NCI-H187 (cell line): ENCODE data around the gene KLK12.

ENCODE experiments used
- DNase-seq, 2 experiments: peaks; one replicate each; lab custom pipeline; 2025; lab: John Stamatoyannopoulos, UW

Gene KLK12, protein sequence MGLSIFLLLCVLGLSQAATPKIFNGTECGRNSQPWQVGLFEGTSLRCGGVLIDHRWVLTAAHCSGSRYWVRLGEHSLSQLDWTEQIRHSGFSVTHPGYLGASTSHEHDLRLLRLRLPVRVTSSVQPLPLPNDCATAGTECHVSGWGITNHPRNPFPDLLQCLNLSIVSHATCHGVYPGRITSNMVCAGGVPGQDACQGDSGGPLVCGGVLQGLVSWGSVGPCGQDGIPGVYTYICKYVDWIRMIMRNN

DNA sequence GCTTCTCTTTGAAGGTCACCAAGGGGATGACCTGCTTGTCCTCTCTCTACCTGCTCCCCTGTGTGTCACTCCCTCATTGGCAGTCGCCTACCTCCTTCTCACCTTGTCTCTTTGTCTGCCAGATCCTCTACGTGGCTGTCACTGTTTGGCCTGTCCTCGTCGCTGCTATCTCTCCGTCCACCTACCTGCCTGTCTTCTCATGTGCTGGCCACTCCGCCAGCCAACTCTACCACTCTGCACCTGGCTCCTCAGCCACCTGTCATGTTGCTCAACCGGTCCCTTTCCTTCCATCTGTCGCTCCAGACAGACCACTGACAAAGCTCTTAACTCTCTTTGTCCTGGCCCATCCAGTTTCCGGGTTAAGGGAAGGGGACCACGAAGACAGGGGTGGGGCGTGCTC, at the start of gene KLK12:
Gene KLK12, minus strand, starts transcription at position 299 of the 400 bp plus-strand sequence. CDS start 381 bp downstream, outside the sequence.
- DNase-seq: no peak

DNA sequence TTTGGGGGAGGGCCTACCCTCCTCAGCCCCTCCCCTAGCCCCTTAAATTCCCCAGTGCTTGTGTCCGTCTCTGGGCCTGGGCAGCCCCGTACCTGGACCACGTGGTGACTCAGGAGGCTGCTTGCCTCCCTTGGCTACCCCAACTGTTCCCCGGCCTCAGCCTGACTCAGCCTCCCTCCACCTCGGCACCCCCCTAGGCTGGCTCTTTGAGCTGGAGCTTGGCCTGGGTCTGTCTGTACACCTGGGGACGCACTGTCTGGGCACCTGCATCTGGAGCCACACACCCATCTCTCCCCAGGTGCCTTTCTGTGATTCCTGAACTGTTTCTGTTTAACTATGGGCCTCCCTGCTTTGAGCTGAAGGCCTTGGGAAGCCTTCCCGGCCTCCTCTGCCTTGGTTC, 49.7 kb upstream of the KLK12 start:
- DNase-seq: no peak

DNA sequence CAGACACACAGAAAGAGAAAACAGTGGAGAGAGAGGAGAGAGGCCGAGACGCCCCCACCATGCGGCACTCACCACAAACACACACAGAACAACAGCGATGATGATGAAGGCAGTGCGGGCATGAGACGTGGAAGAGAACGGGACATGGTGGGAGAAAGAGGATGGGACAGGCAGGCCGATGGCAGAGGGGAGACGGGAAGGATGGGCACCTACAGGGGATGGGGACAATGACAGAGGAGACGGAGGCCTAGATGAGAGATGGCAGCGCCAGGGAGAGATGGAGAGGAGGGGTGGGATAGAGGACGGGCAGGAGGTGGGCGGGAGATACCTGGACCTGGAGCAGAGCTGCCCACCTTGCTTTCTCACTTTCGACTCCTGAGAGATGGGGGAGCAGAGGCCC, 49.0 kb upstream of the KLK12 start:
- no peak for DNase-seq

DNA sequence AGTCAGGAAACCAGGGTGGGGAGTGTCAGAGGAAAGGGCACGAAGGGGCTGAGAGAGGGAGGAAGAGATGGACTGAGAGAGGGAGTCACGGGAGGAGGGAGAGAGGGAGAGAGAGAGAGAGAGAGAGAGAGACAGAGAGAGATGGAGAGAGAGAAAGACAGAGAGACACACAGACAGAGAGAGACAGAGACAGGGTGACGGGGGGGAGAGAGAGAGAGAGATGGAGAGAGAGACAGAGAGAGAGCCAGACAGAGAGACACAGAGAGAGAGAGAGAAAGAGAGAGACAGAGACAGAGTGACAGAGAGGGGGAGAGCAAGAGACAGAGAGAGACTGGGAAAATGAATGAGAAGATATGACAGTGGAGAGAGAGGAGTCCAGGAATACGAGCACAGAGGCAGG, 48.4 kb upstream of the KLK12 start:
- no peak for DNase-seq

DNA sequence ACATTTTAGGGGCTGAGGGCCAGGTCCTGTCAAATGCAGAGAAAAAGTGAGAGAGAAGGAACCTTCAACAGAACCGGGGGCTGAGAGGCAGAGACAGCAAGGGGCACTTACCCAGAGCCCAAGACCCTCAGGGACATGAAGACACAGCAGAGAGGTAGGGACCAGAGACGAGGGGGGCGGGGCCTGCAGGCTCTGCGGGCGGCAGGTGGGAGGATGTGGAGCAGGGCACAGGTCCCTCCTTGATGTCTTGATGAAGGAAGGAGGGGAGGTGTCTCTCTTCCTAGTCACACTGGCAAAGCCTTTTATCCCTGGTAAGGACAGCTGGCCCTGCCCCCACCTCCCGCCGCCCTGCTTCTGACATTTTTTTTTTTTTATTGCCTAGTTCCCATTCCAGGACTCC, 47.8 kb upstream of the KLK12 start, which contains the start of gene KLK14:
Gene KLK14, minus strand, starts transcription at position 277 of the 400 bp plus-strand sequence. Its CDS starts 273 bp downstream, at position 4.
- DNase-seq: no peak

DNA sequence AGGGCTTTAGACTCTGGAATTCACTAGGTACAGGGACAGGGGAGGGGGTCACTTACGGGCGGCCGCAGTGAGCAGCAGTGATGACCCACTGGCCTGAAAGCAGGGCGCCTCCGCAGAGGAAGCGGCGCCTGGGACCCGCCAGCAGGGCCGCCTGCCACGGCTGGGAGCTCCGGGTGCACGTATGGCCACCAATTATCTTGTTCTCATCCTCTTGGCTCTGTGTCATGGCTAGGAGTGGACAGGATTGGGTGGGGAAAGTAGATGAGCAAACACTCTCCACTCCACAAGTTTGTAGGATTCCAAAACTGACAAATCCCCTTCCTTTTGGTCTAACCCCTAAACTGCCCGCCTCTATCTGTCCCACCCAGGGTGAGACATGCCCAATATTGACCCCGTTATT, 46.7 kb upstream of the KLK12 start:
- DNase-seq: no peak

DNA sequence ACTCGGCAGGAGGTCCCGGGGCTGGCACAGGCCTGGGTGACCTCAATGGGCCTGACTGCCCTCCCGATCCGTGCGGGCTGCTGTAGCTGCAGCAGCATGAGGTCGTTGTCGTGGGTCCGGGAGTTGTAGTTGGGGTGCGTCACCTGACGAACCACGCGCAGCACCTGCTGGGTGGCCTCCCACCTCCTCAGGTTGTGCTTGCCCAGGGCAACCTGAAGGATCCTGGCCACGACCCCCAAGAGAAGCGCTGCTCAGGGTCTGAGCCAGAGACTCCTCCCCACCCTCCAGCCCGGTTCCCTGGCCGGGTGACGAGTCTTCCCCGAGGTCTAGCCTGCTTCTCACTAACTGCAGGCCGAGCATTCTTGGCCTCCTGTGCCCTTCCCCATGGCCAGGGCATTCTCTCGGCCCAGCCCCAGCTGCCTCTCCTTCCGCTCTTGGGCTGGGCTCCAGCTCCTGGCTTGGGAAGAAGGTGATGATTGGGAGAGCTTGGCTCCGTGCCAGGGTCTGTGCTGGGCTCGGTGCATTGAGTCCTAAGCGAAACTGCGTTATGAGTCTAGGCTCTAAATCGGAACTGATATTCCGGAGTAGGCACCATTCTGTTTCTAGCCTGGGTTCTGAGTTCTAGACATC, 44.8 kb upstream of the KLK12 start:
- no peak for DNase-seq

DNA sequence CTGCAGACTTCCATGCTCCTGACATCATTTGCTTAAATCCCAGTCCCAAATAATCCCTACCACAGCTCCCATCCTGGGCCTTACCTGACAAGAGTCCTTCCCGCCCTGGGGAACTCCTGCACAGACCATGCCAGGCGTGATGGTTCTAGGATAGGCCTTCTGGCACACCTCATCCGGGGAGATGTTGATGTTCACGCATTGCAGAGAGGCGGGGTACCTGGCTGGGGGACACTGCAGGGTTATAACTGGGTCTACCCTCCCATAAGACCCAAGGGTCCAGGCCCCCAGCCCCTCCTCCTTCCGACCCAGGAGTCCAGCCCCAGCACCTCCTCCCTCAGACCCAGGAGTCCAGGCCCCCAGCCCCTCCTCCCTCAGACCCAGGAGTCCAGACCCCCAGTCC, 43.9 kb upstream of the KLK12 start:
- no peak for DNase-seq

DNA sequence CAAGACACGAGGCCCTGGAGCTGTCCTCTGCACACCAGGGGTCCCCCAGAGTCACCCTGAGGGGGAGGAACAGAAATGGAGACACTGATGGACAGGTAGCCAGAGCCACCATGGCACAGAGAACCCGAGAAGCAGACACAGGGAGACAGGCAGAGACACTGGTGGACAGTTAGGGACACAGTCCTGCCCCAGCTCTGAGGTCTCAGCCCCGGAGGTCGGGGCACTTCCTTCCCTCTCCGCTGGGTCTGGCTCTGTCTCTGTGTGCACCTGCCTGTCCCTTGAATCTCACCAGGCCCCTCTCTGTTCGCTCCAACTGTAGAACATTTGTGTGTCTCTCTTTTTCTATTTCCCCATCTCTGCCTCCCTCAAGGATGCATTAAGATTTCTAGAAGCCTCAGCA, 43.3 kb upstream of the KLK12 start:
- DNase-seq: no peak

DNA sequence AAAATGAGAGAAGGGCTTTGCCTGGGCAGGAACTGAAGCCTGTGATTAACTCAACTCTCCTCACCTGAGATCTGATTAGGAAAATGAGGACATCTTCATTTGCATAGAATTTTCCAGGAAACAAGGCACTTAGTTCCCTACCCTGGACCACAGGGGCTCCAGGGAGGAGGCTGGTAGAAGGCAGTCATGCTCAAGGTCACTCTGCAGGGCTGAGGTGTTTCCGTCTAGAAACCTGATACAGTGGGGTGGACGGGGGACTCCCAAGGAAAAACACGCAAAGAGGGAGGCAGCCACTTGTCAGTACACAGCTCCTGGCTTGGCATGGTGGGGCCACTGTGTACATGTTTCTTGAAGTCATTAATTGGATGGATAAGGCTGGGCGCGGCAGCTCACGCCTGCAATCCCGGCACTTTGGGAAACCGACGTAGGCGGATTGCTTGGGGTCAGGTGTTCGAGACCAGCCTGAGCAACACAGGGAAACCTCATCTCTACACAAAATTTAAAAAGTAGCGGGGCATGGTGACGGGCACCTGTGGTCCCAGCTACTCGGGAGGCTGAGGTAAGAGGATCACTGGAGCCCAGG, 41.9 kb upstream of the KLK12 start:
- DNase-seq: no peak

DNA sequence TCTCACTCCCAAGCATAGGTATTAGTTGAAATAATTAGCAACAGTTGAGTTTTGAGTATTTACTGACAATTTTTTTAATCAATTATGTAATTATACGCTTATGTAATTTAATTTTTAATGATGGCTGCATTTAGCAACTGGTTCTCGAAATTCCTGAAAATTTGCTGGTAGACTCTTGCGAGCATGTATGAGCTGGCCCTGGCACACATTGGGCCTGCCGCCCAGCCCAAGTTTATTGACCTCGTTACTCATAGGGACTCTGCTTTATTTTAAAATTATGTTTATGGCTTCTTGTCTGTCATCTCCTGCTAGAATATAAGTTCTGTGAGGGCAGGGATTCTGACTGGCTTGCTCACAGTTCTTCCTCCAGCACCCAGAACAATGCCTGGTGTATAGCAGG, 41.2 kb upstream of the KLK12 start:
- no peak for DNase-seq

DNA sequence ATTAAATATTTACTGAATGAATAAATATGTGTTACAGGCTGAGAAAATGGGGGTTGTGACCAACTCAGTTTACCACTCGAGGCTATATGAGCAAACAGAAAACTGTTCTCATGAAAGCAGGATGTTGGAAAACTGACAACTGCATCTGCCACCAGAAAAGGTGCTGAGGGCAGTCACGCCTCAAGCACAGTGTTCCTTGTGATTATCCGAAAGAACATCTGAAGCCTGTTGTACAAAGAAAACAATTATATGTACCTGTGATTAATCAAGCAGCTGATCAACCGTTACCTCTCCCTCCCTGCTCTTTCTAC, 36.2 kb upstream of the KLK12 start:
- no peak for DNase-seq

DNA sequence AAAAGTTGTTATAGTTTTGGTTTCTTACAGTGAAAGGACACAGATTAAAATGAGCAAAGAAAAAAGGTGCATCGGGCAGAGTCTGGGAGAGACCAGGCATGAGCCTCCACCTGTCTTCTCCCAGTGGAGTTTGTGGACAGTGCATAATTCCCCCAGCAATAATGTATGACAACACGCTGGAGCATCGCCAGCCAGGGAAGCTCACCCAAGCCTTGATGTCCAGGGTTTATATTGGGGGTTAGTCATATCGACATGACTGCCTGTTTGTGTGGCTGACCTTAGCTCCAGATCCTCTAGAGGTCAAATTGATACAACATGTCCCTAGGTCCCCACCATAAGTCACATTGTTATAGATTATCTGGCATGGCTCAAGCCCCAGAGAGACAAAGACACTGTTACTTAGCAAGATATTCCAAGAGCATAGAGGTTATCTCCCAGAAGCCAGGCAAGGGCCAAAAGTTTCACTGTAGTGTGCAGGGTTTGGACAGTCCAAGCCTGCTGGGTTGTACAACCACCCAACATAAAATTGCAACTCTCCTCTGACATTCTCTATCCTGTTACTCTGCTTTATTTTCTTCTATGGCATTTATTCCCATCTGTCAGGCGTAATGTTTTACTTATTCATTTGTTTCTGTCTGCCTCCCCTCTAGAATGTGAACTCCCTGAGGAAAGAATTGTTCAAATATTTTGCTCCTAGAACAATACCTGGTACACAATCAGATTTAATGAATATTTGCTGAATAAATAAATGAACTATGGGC, 35.7 kb upstream of the KLK12 start:
- no peak for DNase-seq

DNA sequence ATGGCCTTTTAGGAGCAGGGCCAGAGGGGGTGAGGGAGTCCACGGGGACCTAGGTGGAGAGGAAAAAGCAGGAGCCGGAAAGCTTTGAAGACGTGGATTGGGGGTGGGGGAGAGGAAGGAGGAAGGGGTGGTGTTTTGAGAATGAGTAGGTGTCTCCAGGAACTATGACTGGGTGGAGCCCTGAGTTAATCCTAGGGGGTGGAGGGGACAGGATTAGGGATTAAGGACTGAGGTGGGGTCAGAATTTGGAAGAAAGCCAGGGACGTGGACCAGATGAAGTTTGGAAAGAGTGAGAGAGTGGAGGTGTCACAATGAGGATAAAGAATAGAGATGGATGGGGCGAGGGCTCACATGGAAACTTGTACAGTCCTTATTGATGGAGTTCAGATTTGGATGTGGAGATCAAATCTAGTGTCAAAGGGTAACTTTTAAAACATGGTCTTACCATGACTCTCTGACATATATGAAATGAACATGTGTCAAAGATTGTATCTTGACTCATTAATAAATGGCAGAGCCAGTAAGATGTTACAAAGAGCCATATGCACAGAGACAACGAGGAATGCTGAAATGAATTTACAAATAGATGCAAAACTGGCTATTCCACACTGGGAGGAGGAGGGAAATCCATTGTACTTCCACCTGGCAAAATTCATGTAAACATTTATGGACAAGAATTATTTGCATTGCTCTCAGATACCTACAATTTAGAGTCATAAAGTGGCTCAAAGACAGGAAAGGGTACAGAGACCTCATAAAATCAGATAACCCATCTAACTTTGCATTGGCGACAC, 31.8 kb upstream of the KLK12 start:
- no peak for DNase-seq

DNA sequence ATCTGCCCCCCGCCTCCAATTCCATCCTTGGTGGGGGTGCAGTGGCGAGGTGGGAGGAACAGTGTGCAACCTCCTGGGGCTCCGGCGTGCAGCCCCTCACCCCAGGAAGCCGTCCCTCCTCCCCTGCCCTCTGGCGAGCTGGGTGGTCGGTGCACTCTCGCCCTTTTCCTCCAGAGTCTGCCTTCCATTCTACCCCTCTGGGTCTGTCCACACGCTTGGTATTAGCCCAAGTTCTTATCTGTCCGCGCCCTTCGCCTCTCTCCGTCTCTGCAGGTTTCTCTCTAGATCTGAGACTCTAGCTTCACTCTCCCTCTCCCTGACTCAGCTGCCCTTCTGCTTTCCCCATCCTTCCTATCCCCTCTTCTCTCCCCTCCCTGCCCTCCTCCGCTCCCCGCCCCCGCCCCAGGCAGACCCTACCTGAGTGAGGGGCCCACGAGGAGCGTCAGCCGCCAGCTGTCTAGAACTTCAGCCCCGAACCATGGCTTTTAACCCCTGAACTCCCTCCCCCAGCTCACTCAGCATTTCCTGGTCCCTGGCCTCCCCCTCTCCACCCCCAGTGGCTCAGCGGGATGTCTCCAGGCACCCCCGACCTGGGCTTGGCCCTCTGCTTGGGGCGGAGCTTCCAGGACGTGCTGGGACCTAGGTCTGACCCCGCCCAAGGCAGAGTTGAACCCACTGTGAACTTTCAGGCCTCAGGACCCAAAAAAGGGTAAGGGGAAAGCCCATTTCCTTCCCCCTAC, 30.6 kb upstream of the KLK12 start:
- DNase-seq: no peak

DNA sequence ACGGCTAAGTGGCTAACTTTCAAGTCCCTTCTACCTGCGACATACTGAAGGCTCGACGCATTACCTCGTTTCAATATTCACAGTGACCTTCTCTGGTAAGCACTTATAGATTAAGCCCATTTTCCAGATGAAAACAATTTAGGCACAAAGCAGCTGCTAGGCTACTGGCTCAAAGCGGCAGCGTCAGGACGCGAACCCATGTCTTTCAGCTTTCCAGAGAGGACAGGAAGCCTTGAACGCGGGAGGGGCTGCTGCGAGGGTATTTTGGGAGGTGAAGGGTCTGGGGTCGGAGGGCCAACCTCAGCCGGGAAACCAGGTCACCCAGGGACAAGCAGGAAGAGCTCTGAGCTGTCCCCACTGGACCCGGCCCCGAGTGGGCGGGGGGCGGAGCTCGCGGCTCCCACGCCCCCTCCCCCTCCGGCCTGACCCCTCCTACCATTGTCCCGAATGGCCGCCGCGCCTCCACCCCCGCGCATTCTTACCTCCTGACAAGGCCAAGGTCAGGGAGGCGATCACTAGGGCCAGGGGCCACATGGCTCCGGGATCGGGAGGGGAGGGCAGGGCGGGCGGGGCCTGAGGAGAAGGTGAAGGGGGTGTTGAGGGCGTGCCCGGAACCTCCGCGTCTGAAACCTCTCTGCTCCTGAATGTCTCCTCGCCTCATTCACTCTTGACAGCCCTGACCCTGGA, 29.9 kb upstream of the KLK12 start, which contains the start of gene KLK13:
Gene KLK13, minus strand, starts transcription at position 559 of the 687 bp plus-strand sequence. Its CDS starts 25 bp downstream, at position 534.
- no peak for DNase-seq

DNA sequence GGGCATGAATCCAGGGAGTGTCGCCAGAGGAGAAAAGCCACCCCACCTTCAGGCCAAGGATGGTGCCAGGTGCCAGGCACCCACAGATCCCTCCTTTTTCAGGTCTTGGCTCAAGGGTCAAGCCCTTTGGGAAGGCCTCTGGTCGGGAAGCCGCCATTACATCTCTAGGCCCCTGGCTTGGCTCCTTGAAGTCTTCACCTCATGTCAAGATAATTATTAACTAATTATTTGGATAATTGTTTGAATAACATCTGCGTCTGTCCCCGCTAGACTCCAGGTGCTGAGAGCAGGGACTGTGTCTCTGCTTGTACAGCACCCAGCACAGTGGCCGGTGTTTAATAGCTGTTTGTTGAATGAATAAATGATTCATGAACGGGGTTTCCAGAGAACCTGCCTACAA, 28.9 kb upstream of the KLK12 start:
- DNase-seq: no peak

DNA sequence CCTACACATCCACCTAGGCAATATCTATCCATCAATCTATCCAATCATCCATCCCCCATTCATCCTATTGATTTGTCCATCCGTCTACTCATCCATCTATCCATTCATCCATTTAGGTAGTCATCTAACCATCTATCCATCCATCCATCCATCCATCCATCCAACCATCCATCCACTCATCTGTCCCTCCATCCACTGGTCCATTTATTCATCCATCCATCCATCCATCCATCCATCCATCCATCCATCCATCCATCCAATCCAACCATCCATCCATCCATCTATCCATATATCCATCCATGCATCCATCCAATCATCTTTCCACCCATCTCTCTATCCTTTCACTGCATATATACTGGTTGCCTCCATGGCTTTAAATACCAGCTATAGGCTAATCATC, 26.2 kb upstream of the KLK12 start:
- no peak for DNase-seq

DNA sequence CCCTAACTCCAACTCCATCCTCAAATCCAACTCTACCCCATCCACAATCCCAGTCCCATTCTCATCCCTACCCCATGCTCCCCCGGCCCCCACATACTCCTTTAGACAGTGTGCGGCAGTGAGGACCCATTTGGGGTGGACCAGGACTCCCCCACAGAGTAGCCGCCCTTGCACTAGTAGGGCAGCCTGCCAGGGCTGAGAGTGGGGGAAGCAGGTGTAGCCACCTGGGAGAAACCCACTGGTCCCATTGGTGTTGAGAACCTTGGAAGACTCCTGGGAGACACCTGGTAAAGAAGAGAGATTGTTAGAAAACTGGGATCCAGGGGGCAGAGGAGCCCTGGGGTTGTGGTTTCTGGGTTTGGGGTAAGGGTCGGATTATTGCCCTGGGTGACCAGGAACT, 25.5 kb upstream of the KLK12 start:
- DNase-seq: no peak

DNA sequence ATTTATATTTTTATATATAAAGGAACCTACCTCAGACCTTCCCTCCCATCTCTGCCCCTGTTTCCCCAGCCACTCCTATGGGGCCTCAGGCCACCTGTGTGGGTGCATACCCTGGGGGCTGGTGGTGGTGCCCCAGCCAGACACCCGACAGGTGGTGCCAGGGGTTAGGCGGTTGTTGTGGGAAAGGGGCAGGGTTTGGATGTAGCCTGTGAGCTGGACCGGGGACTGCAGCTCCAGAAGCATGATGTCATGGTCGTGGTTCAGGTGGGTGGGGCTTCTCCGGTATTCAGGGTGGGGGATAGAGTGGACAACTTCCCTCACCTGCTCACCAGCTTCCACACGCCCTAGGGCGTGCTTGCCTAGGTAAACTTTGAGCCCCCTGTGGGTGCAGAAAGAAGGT, 24.9 kb upstream of the KLK12 start:
- DNase-seq: no peak

DNA sequence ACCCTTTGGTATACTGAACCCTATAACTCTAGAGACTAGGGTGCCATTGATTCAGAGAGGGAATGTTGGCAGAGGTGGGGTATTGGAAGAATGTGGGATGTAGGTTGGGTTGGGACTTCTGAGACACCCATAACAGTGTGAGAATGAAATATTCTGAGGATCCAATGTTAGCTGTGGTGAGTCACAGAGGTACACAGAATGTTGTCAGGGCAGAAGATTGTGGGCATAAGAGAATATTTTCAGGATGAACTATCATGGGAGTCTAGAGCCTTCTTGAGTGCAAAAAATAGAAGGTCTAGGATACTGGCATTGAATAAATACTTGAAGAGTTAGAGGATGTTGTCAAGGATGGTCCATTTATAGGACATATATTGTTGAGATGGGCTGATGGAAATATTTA, 21.1 kb upstream of the KLK12 start:
- DNase-seq: no peak
